DND-41 (cell line): Measurements from ENCODE around the gene TM4SF5.

ENCODE experiments used
- ATAC-seq: fragments of 200-7000 bp; cut with Tn5 transposase; 3 replicates; pipeline ENCODE4 v1.9.1; 2021; ENCODE audit warnings: low read depth; ENCODE audit not compliant: insufficient read depth
- DNase-seq: peaks from one replicate; pipeline ENCODE4 v3.0.0-alpha.2; 2020
- H2AFZ ChIP-seq: 2 replicates; pipeline ENCODE4 v1.6.0; 2012; ENCODE audit warnings: low read depth, low read length
- H3K27ac ChIP-seq: 2 replicates; pipeline ENCODE4 v1.5.1; 2012; ENCODE audit warnings: low read length, inconsistent platforms
- H3K27me3 ChIP-seq: fragments of 200-600 bp; sonication (generic); 2 replicates; pipeline ENCODE4 v1.6.0; 2012; ENCODE audit warnings: low read length, mild to moderate bottlenecking, inconsistent platforms; ENCODE audit not compliant: insufficient read depth, poor library complexity
- H3K36me3 ChIP-seq: 2 replicates; pipeline ENCODE4 v1.5.1; 2012; ENCODE audit warnings: low read length, inconsistent platforms; ENCODE audit not compliant: insufficient read depth
- H3K4me1 ChIP-seq: 2 replicates; pipeline ENCODE4 v1.5.1; 2012; ENCODE audit warnings: mild to moderate bottlenecking, low read length; ENCODE audit not compliant: insufficient read depth
- H3K4me2 ChIP-seq: 2 replicates; pipeline ENCODE4 v1.6.0; 2012; ENCODE audit warnings: mild to moderate bottlenecking, moderate library complexity, low read length, inconsistent platforms; ENCODE audit not compliant: insufficient read depth
- H3K4me3 ChIP-seq, 2 experiments: fragments of 200-600 bp in 1 of 2; shearing (Covaris generic) in 1 of 2; 2 replicates each; pipeline ENCODE4 v1.5.1; 2012 to 2016; ENCODE audit warnings: inconsistent platforms in 2 of 2, low read length in 2 of 2, mild to moderate bottlenecking in 2 of 2, low read depth in 1 of 2, moderate library complexity in 1 of 2
- H3K79me2 ChIP-seq: 2 replicates; pipeline ENCODE4 v1.6.0; 2012; ENCODE audit warnings: low read length, inconsistent platforms; ENCODE audit not compliant: insufficient read depth
- H3K9ac ChIP-seq: 2 replicates; pipeline ENCODE4 v1.6.0; 2012; ENCODE audit warnings: low read depth, mild to moderate bottlenecking, inconsistent platforms, low read length, moderate library complexity
- H3K9me3 ChIP-seq: 2 replicates; pipeline ENCODE4 v1.5.1; 2012; ENCODE audit warnings: low read length, moderate library complexity, mild to moderate bottlenecking, inconsistent platforms; ENCODE audit not compliant: insufficient read depth, severe bottlenecking
- H4K20me1 ChIP-seq: 2 replicates; pipeline ENCODE4 v1.6.0; 2012; ENCODE audit warnings: low read length; ENCODE audit not compliant: insufficient read depth
- EZH2 ChIP-seq: IDR thresholded peaks from 3 replicates; pipeline ENCODE4 v1.6.1; 2012; ENCODE audit warnings: borderline replicate concordance, low read depth, mild to moderate bottlenecking, moderate library complexity, low read length, inconsistent platforms; ENCODE audit not compliant: severe bottlenecking
- TF ChIP-seq, protein P1 (sequence below): IDR thresholded peaks from 2 replicates; pipeline ENCODE4 v1.5.1; 2012; ENCODE audit warnings: borderline replicate concordance, low read length, moderate library complexity, mild to moderate bottlenecking; ENCODE audit not compliant: poor library complexity, severe bottlenecking; ENCODE audit errors: extremely low read depth

The TM4SF5 gene

DNA sequence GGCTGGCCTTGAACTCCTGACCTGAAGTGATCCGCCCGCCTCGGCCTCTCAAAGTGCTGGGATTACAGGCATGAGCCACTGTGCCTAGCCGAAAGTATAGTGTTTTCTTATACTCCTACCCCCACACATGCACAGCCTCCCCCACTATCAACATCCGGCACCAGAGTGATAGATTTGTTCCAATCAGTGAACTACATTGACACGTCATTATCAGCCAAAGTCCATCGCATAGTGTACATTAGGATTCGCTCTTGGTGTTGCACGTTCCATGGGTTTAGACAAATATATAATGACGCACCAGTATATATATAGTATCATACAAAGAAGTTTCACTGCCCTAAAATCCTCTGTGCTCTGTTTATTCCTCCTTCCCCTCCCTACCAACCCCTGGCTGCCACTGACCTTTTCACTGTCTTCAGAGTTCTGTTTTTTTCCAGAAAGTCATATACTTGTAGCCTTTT lies 11.9 kb upstream of the TM4SF5 start:
- no peak for TF ChIP-seq EZH2
- TF ChIP-seq, protein P1, sequence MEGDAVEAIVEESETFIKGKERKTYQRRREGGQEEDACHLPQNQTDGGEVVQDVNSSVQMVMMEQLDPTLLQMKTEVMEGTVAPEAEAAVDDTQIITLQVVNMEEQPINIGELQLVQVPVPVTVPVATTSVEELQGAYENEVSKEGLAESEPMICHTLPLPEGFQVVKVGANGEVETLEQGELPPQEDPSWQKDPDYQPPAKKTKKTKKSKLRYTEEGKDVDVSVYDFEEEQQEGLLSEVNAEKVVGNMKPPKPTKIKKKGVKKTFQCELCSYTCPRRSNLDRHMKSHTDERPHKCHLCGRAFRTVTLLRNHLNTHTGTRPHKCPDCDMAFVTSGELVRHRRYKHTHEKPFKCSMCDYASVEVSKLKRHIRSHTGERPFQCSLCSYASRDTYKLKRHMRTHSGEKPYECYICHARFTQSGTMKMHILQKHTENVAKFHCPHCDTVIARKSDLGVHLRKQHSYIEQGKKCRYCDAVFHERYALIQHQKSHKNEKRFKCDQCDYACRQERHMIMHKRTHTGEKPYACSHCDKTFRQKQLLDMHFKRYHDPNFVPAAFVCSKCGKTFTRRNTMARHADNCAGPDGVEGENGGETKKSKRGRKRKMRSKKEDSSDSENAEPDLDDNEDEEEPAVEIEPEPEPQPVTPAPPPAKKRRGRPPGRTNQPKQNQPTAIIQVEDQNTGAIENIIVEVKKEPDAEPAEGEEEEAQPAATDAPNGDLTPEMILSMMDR: no peak
- no peaks in the 10 kb centered on the region for H4K20me1 ChIP-seq
- H3K4me2 ChIP-seq: no peak overlapping the region
- H3K9me3 ChIP-seq: no peaks in the 10 kb centered on the region
- H3K4me1 ChIP-seq: no peaks in the 10 kb centered on the region
- H3K27me3 ChIP-seq: no peaks in the 10 kb centered on the region
- H3K79me2 ChIP-seq: no peaks in the 10 kb centered on the region
- no peaks in the 10 kb centered on the region for H3K36me3 ChIP-seq
- no peak overlapping the region for H2AFZ ChIP-seq
- H3K4me3 ChIP-seq: no peak overlapping the region
- no peak overlapping the region for H3K9ac ChIP-seq
- DNase-seq (no peak), ATAC-seq (no peak)
- no peak overlapping the region for H3K27ac ChIP-seq

DNA sequence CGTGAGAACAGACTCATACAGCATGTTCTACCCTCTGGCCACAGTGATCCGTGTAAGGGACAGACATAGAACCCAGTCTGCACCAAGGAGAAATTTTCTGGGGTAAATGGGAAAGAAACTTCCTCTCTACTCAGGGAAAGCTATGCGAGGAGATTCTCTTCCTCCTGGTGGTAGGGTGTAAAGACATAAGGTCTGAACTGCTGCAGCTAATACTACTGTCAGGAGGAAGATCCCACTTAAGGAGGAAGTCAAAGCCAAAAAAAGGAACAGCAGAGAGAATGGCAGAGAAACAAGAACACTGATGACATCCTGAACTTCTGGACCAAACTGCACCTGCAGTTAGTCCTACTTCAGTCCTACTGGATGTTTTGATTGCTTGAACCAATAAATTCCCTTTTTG lies 7.1 kb upstream of the TM4SF5 start:
- Histone ChIP-seq H3K27me3 (no peaks in the 10 kb centered on the region), H3K4me3 (no peak overlapping the region), H4K20me1 (no peaks in the 10 kb centered on the region), H3K9ac (no peak overlapping the region), H3K27ac (no peak overlapping the region), H3K36me3 (no peaks in the 10 kb centered on the region), H3K4me2 (no peak overlapping the region), H3K9me3 (no peaks in the 10 kb centered on the region), H3K4me1 (no peaks in the 10 kb centered on the region), H2AFZ (no peak overlapping the region), H3K79me2 (no peaks in the 10 kb centered on the region)
- ATAC-seq (no peak), DNase-seq (no peak)
- TF ChIP-seq, protein P1: no peak
- TF ChIP-seq EZH2: no peak

DNA sequence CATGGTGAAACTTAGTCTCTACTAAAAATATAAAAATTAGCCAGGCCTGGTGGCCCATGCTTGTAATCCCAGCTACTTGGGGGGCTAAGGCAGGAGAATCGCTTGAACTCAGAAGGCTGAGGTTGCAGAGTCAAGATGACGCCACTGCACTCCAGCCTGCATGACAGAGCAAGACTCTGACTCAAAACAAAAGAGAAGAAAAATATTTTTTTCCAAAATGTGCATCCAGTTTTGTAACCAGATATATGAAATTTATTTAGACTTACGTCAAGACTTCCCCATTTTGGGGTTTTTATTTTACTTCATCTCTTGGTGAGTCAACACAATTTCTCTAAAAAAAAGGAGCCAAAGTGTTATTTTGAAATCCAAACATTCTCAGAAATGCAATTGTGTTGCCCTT lies 5.5 kb upstream of the TM4SF5 start:
- H3K4me3 ChIP-seq: no peak overlapping the region
- H3K4me1 ChIP-seq: no peaks in the 10 kb centered on the region
- TF ChIP-seq, protein P1: no peak
- TF ChIP-seq EZH2: no peak
- DNase-seq (no peak), ATAC-seq (no peak)
- no peak overlapping the region for H3K4me2 ChIP-seq
- no peaks in the 10 kb centered on the region for H3K27me3 ChIP-seq
- no peaks in the 10 kb centered on the region for H3K9me3 ChIP-seq
- no peak overlapping the region for H3K9ac ChIP-seq
- H3K36me3 ChIP-seq: no peaks in the 10 kb centered on the region
- H4K20me1 ChIP-seq: no peaks in the 10 kb centered on the region
- no peaks in the 10 kb centered on the region for H3K79me2 ChIP-seq
- H3K27ac ChIP-seq: no peak overlapping the region
- H2AFZ ChIP-seq: no peak overlapping the region

DNA sequence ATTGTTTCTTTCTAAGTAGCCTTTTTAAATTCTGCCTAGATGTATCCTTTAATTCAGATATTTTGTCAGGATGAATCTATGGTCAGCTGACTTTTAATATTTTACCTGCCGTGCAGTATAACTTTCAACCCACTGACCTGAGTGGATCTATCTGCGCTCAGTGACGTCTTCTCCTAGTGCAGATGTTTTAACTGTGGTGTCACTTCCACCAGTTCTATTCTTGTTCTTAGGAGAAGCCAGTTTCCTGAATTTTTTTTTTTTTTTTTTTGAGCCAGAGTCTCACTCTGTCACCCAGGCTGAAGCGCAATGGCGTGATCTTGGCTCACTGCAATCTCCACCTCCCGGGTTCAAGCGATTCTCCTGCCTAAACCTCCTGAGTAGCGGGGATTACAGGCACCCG lies 5.0 kb upstream of the TM4SF5 start:
- Histone ChIP-seq H3K9me3 (no peaks in the 10 kb centered on the region), H3K4me3 (no peak overlapping the region), H2AFZ (no peak overlapping the region), H3K27me3 (no peaks in the 10 kb centered on the region), H3K36me3 (no peaks in the 10 kb centered on the region), H3K4me1 (no peaks in the 10 kb centered on the region), H4K20me1 (no peaks in the 10 kb centered on the region), H3K27ac (no peak overlapping the region), H3K79me2 (no peaks in the 10 kb centered on the region), H3K9ac (no peak overlapping the region), H3K4me2 (no peak overlapping the region)
- ATAC-seq: no peak
- TF ChIP-seq, protein P1: no peak
- no peak for TF ChIP-seq EZH2
- DNase-seq: no peak
